ENCODE results near the gene CAMKMT.

CAMKMT gene

DNA sequence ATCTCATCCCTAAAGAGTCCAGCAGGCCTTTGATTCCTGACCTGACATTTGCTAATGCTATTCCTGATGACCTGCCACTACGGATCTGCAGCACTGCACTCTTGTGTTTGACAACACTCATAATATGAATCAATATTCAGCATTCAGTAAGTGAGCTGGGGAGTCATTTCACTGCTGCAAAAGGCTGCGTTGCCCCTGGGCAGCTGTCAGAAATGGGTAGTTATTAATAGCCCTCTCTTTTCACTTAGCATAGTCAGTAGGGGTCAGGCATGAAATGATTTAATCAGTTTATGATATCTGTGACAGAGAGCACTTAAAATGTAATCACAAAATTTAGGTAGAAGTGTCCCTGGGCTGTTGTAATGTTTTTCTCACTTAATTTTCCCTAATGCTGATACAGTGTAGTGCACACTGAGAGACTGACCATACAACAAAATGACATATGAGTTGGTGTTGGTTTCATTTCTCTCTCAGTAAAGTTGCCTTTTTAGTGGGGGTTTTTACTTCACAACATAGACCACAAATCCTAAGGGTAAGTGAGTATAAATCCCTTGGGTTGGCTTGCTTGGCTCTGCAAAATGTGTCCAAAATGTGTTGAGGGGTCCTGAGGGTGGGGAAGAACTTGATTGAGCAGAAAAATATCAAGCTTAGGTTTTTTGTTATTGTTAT lies 184.8 kb downstream of the CAMKMT start:
- Histone ChIP-seq H3K9me3 (ENCODE audit: control extremely low read depth in 1 of 5, control insufficient read depth in 4 of 5, insufficient read depth in 2 of 5, low read depth in 1 of 5, low read length in 4 of 5) (no peaks in the 10 kb centered on the region), H3K4me1 (ENCODE audit: control extremely low read depth in 1 of 4, control insufficient read depth in 4 of 4, insufficient read depth in 4 of 4, low read length in 3 of 4) (no peaks in the 10 kb centered on the region), H3K27me3 (replicated peaks in 2 of 5; ENCODE audit: control insufficient read depth in 4 of 5, insufficient read depth in 5 of 5, low read length in 4 of 5) (no peaks in the 10 kb centered on the region), H3K4me3 (ENCODE audit: control insufficient read depth in 1 of 7, extremely low read depth in 1 of 7, insufficient read depth in 4 of 7, low read depth in 2 of 7, low read length in 6 of 7) (no peak overlapping the region), H3K27ac (ENCODE audit: insufficient read depth in 1 of 2, low read depth in 1 of 2, low read length in 2 of 2, poor library complexity in 1 of 2, severe bottlenecking in 2 of 2) (no peak overlapping the region), H3K36me3 (ENCODE audit: control insufficient read depth in 4 of 4, insufficient read depth in 4 of 4, low read length in 3 of 4) (no peaks in the 10 kb centered on the region)
- CTCF ChIA-PET = no interaction called here
- WGBS (ENCODE audit: insufficient coverage) = 100% methylated on average over 1 of the region's 2 CpGs
- POLR2A ChIA-PET = no interaction called here
- DNase-seq = no peak

DNA sequence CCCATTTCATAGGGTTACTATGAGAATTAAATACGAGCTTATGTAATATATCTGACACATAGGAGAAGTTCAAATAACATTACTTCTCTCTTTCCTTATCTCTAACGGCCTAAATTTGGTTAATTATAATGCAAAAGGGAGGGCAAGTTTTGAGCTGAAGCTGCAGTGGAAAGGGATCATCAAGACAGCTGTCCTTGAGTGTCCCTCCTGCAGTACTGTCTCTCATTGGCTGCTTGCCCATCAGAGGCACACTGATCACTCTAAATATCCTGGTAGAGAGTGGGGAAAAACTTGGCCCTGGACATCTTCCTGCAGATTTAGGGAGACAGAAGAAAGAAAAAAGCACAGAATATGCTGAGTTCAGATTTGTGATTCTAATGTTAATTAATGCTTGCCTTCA lies 186.0 kb downstream of the CAMKMT start:
- H3K4me3 ChIP-seq (ENCODE audit: control insufficient read depth in 1 of 7, extremely low read depth in 1 of 7, insufficient read depth in 4 of 7, low read depth in 2 of 7, low read length in 6 of 7) = no peak overlapping the region
- no peak for DNase-seq
- H3K27ac ChIP-seq (ENCODE audit: insufficient read depth in 1 of 2, low read depth in 1 of 2, low read length in 2 of 2, poor library complexity in 1 of 2, severe bottlenecking in 2 of 2) = no peak overlapping the region
- H3K36me3 ChIP-seq (ENCODE audit: control insufficient read depth in 4 of 4, insufficient read depth in 4 of 4, low read length in 3 of 4) = no peaks in the 10 kb centered on the region
- whole genome bisulfite sequencing (ENCODE audit: insufficient coverage) = no CpG with 5 or more reads among the region's 2 CpGs
- POLR2A ChIA-PET = no interaction called here
- CTCF ChIA-PET = no interaction called here
- H3K9me3 ChIP-seq (ENCODE audit: control extremely low read depth in 1 of 5, control insufficient read depth in 4 of 5, insufficient read depth in 2 of 5, low read depth in 1 of 5, low read length in 4 of 5) = no peaks in the 10 kb centered on the region
- H3K4me1 ChIP-seq (ENCODE audit: control extremely low read depth in 1 of 4, control insufficient read depth in 4 of 4, insufficient read depth in 4 of 4, low read length in 3 of 4) = no peaks in the 10 kb centered on the region
- no peaks in the 10 kb centered on the region for H3K27me3 ChIP-seq (replicated peaks in 2 of 5; ENCODE audit: control insufficient read depth in 4 of 5, insufficient read depth in 5 of 5, low read length in 4 of 5)

DNA sequence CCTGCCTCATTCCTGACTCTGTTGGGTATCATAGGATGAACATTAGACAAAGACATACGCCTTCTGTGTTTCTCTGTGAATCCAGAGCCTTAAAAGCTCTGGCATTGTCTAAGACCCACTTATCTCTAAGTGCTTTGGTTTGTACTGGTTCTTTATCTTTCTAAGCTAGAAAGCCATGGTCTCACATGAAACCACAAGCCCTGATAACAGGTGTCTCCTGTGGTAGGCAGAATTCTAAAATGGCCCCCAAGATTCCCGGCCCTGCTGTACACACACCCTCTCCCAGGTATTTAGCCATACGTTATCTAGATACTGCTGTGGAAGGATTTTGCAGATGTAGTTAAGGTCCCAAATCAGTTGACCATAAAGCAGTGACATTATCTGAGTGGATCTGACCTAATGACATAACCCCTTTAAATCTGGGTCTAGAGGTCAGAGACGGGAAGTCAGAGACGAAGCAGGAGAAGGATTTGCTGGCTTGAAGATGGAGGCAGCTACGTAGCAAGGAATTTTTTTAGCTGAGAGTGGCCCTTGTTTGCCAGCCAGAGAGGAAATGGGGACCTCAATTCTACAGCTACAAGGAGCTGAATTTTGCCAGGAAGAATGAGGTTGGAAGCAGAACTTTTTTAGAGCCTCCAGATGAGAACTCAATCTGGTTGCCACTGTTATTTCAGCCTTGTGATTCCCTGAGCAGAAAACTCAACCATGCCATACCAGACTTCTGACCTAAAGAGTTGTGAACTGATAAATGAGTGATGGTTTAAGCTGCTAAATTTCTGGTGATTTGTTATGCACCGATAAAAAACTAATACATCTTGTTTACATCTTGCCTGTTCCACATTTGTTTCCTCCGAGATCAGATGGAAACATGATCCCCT lies 186.7 kb downstream of the CAMKMT start:
- Histone ChIP-seq H3K27ac (ENCODE audit: insufficient read depth in 1 of 2, low read depth in 1 of 2, low read length in 2 of 2, poor library complexity in 1 of 2, severe bottlenecking in 2 of 2) (no peak overlapping the region), H3K27me3 (replicated peaks in 2 of 5; ENCODE audit: control insufficient read depth in 4 of 5, insufficient read depth in 5 of 5, low read length in 4 of 5) (no peaks in the 10 kb centered on the region), H3K4me3 (ENCODE audit: control insufficient read depth in 1 of 7, extremely low read depth in 1 of 7, insufficient read depth in 4 of 7, low read depth in 2 of 7, low read length in 6 of 7) (peak overlapping the region in 1 of 7 experiments; percentile 14), H3K4me1 (ENCODE audit: control extremely low read depth in 1 of 4, control insufficient read depth in 4 of 4, insufficient read depth in 4 of 4, low read length in 3 of 4) (no peaks in the 10 kb centered on the region), H3K36me3 (ENCODE audit: control insufficient read depth in 4 of 4, insufficient read depth in 4 of 4, low read length in 3 of 4) (no peaks in the 10 kb centered on the region), H3K9me3 (ENCODE audit: control extremely low read depth in 1 of 5, control insufficient read depth in 4 of 5, insufficient read depth in 2 of 5, low read depth in 1 of 5, low read length in 4 of 5) (no peaks in the 10 kb centered on the region)
- CTCF ChIA-PET = no interaction called here
- POLR2A ChIA-PET = no interaction called here
- WGBS (ENCODE audit: insufficient coverage) = 96% methylated on average over 7 of the region's 8 CpGs
- DNase-seq = no peak

DNA sequence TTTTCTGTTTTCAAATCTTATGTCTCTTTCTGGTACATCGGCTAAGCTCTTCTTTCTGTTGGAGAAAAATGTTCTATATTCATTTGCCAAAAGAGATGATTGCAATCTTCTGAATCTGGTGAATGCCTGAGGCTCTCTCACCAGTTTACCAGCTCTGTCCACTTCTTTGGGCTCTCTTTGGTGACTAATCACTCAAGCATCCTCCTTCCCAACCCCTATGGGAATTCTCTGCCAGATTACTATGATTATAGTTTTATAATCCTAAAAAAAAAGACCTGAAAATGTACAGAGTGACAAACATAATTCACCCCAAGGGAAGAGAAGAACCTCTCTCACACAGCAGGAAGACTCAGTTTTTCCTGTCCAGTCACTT lies 187.3 kb downstream of the CAMKMT start:
- WGBS (ENCODE audit: insufficient coverage) = no CpG with 5 or more reads among the region's 1 CpG
- POLR2A ChIA-PET = no interaction called here
- CTCF ChIA-PET = no interaction called here
- no peak overlapping the region for H3K27ac ChIP-seq (ENCODE audit: insufficient read depth in 1 of 2, low read depth in 1 of 2, low read length in 2 of 2, poor library complexity in 1 of 2, severe bottlenecking in 2 of 2)
- H3K27me3 ChIP-seq (replicated peaks in 2 of 5; ENCODE audit: control insufficient read depth in 4 of 5, insufficient read depth in 5 of 5, low read length in 4 of 5) = no peaks in the 10 kb centered on the region
- no peaks in the 10 kb centered on the region for H3K36me3 ChIP-seq (ENCODE audit: control insufficient read depth in 4 of 4, insufficient read depth in 4 of 4, low read length in 3 of 4)
- no peaks in the 10 kb centered on the region for H3K4me1 ChIP-seq (ENCODE audit: control extremely low read depth in 1 of 4, control insufficient read depth in 4 of 4, insufficient read depth in 4 of 4, low read length in 3 of 4)
- DNase-seq = no peak
- H3K9me3 ChIP-seq (ENCODE audit: control extremely low read depth in 1 of 5, control insufficient read depth in 4 of 5, insufficient read depth in 2 of 5, low read depth in 1 of 5, low read length in 4 of 5) = no peaks in the 10 kb centered on the region
- H3K4me3 ChIP-seq (ENCODE audit: control insufficient read depth in 1 of 7, extremely low read depth in 1 of 7, insufficient read depth in 4 of 7, low read depth in 2 of 7, low read length in 6 of 7) = no peak overlapping the region

DNA sequence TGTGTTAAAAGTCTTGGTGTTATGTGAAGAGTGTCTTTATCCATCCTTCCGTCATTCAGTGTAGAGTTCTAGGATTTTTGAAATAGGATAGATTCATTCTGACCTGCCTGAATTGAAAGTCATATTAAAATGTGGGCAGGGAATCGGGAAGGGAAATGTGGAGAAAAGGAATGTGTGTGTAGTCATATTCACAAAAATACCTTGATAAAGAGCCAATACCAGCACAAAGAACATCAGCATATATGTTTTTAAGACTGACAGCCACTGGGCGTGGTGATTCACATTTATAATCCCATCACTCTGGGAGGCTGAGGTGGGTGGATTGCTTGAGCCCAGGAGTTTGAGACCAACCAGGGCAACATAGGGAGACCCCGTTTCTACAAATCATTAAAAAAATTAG lies 188.1 kb downstream of the CAMKMT start:
- Histone ChIP-seq H3K9me3 (ENCODE audit: control extremely low read depth in 1 of 5, control insufficient read depth in 4 of 5, insufficient read depth in 2 of 5, low read depth in 1 of 5, low read length in 4 of 5) (no peaks in the 10 kb centered on the region), H3K27ac (ENCODE audit: insufficient read depth in 1 of 2, low read depth in 1 of 2, low read length in 2 of 2, poor library complexity in 1 of 2, severe bottlenecking in 2 of 2) (no peak overlapping the region), H3K27me3 (replicated peaks in 2 of 5; ENCODE audit: control insufficient read depth in 4 of 5, insufficient read depth in 5 of 5, low read length in 4 of 5) (no peaks in the 10 kb centered on the region), H3K4me3 (ENCODE audit: control insufficient read depth in 1 of 7, extremely low read depth in 1 of 7, insufficient read depth in 4 of 7, low read depth in 2 of 7, low read length in 6 of 7) (no peak overlapping the region), H3K36me3 (ENCODE audit: control insufficient read depth in 4 of 4, insufficient read depth in 4 of 4, low read length in 3 of 4) (no peaks in the 10 kb centered on the region), H3K4me1 (ENCODE audit: control extremely low read depth in 1 of 4, control insufficient read depth in 4 of 4, insufficient read depth in 4 of 4, low read length in 3 of 4) (no peaks in the 10 kb centered on the region)
- 92% methylated on average over 2 of the region's 4 CpGs for WGBS (ENCODE audit: insufficient coverage)
- no peak for DNase-seq
- POLR2A ChIA-PET = no interaction called here
- CTCF ChIA-PET = no interaction called here

DNA sequence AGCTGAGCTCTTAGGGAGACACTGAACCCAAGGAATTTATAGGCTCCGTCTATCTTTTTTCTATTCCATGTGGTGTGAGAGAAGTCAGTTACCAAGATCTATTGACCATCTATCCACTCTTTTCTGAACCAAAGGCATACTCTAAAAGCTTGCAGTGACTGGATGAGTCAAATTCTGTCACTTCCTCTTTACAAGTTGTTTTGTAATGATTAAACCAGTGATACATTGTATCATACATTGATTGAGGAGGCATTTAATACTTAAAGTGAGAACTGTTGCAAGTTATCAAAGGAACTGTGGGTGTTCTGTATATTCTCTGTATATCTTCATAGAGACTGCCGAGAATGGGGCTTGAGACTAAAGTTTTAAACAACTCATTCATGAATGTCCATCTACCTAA lies 188.8 kb downstream of the CAMKMT start:
- H3K27ac ChIP-seq (ENCODE audit: insufficient read depth in 1 of 2, low read depth in 1 of 2, low read length in 2 of 2, poor library complexity in 1 of 2, severe bottlenecking in 2 of 2) = no peak overlapping the region
- no peak overlapping the region for H3K4me3 ChIP-seq (ENCODE audit: control insufficient read depth in 1 of 7, extremely low read depth in 1 of 7, insufficient read depth in 4 of 7, low read depth in 2 of 7, low read length in 6 of 7)
- POLR2A ChIA-PET = no interaction called here
- H3K9me3 ChIP-seq (ENCODE audit: control extremely low read depth in 1 of 5, control insufficient read depth in 4 of 5, insufficient read depth in 2 of 5, low read depth in 1 of 5, low read length in 4 of 5) = no peaks in the 10 kb centered on the region
- CTCF ChIA-PET = no interaction called here
- no peaks in the 10 kb centered on the region for H3K36me3 ChIP-seq (ENCODE audit: control insufficient read depth in 4 of 4, insufficient read depth in 4 of 4, low read length in 3 of 4)
- H3K4me1 ChIP-seq (ENCODE audit: control extremely low read depth in 1 of 4, control insufficient read depth in 4 of 4, insufficient read depth in 4 of 4, low read length in 3 of 4) = no peaks in the 10 kb centered on the region
- no CpG with 5 or more reads among the region's 2 CpGs for WGBS (ENCODE audit: insufficient coverage)
- DNase-seq = peak in 1 of 3 donors; percentile 6
- H3K27me3 ChIP-seq (replicated peaks in 2 of 5; ENCODE audit: control insufficient read depth in 4 of 5, insufficient read depth in 5 of 5, low read length in 4 of 5) = no peaks in the 10 kb centered on the region

DNA sequence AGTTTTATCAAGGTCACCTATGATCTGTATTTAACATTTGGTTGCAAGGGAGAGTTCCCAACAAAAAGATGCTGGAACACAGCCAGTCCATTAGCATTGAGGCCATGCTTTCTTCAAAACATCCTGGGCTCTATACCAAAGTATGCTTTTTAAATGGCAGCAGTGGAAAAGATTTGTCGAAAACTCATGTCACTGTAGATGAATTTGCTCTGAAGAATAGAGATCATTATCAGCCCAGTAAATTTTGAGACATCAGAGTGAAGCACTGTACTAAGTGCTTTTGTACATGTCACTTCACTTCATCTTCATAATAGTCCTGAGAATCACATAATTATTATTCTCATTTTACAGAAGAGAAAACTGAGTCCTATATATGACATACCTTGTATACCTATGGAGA lies 189.8 kb downstream of the CAMKMT start:
- POLR2A ChIA-PET = no interaction called here
- H3K4me3 ChIP-seq (ENCODE audit: control insufficient read depth in 1 of 7, extremely low read depth in 1 of 7, insufficient read depth in 4 of 7, low read depth in 2 of 7, low read length in 6 of 7) = no peak overlapping the region
- H3K36me3 ChIP-seq (ENCODE audit: control insufficient read depth in 4 of 4, insufficient read depth in 4 of 4, low read length in 3 of 4) = no peaks in the 10 kb centered on the region
- H3K27me3 ChIP-seq (replicated peaks in 2 of 5; ENCODE audit: control insufficient read depth in 4 of 5, insufficient read depth in 5 of 5, low read length in 4 of 5) = no peaks in the 10 kb centered on the region
- no peak for DNase-seq
- 83% methylated on average over 1 of the region's 1 CpG for WGBS (ENCODE audit: insufficient coverage)
- H3K4me1 ChIP-seq (ENCODE audit: control extremely low read depth in 1 of 4, control insufficient read depth in 4 of 4, insufficient read depth in 4 of 4, low read length in 3 of 4) = no peaks in the 10 kb centered on the region
- H3K9me3 ChIP-seq (ENCODE audit: control extremely low read depth in 1 of 5, control insufficient read depth in 4 of 5, insufficient read depth in 2 of 5, low read depth in 1 of 5, low read length in 4 of 5) = no peaks in the 10 kb centered on the region
- CTCF ChIA-PET = no interaction called here
- H3K27ac ChIP-seq (ENCODE audit: insufficient read depth in 1 of 2, low read depth in 1 of 2, low read length in 2 of 2, poor library complexity in 1 of 2, severe bottlenecking in 2 of 2) = no peak overlapping the region
